SU-DHL-6 (cell line): Measurements from ENCODE around the gene SLAIN1.
"Not testable (repeated sequence)": the region's sequence is repeated elsewhere in the genome, so short reads cannot be mapped to it uniquely, and the experiment has no call there.

Source experiments
- H2AFZ ChIP-seq: fragments of 200-600 bp; sonication (generic); 2 replicates; pipeline ENCODE4 v1.6.1; 2014; ENCODE audit warnings: low read depth, mild to moderate bottlenecking, moderate library complexity, mixed read lengths, antibody characterized with exemption, low read length; ENCODE audit not compliant: severe bottlenecking
- H3F3A ChIP-seq: fragments of 200-600 bp; shearing (Covaris generic); 2 replicates; pipeline ENCODE4 v1.6.0; 2016; ENCODE audit warnings: antibody characterized with exemption, mild to moderate bottlenecking; ENCODE audit not compliant: insufficient read depth
- H3K27ac ChIP-seq: fragments of 200-600 bp; sonication (generic); 2 replicates; pipeline ENCODE4 v1.5.1; 2016; ENCODE audit warnings: low read depth, mild to moderate bottlenecking, low read length, moderate library complexity, mixed read lengths
- H3K27me3 ChIP-seq: fragments of 200-600 bp; sonication (generic), shearing (Covaris generic); 2 replicates; pipeline ENCODE4 v1.6.0; 2014; ENCODE audit warnings: mild to moderate bottlenecking, low read length
- H3K36me3 ChIP-seq: fragments of 200-600 bp; sonication (generic); 2 replicates; pipeline ENCODE4 v1.6.1; 2014; ENCODE audit warnings: mild to moderate bottlenecking, low read length, mixed read lengths
- H3K4me2 ChIP-seq: fragments of 300-600, 200-600 bp; shearing (Covaris generic), sonication (generic); 2 replicates; pipeline ENCODE4 v1.6.0; 2014; ENCODE audit warnings: low read length, low read depth, mild to moderate bottlenecking; ENCODE audit not compliant: poor library complexity, severe bottlenecking
- H3K4me3 ChIP-seq: fragments of 200-600 bp; sonication (generic); 2 replicates; pipeline ENCODE4 v1.5.1; 2014; ENCODE audit warnings: antibody characterized with exemption, low read length, mild to moderate bottlenecking, mixed read lengths; ENCODE audit not compliant: insufficient read depth, poor library complexity, severe bottlenecking
- H3K79me2 ChIP-seq: fragments of 200-600 bp; sonication (generic); 2 replicates; pipeline ENCODE4 v1.6.1; 2014; ENCODE audit warnings: mild to moderate bottlenecking, low read length, moderate library complexity; ENCODE audit not compliant: insufficient read depth
- H3K9ac ChIP-seq: fragments of 200-600 bp; sonication (generic); 2 replicates; pipeline ENCODE4 v1.7.0; 2014; ENCODE audit warnings: mild to moderate bottlenecking, low read length
- H3K9me2 ChIP-seq: fragments of 200-600 bp; sonication (generic); replicated peaks from 2 replicates; pipeline ENCODE4 v1.6.1; 2014; ENCODE audit warnings: low read length; ENCODE audit not compliant: insufficient read depth
- H3K9me3 ChIP-seq: fragments of 200-600 bp; sonication (generic); 2 replicates; pipeline ENCODE4 v1.6.1; 2014; ENCODE audit warnings: low read length, mixed read lengths; ENCODE audit not compliant: insufficient read depth
- H4K20me1 ChIP-seq: fragments of 200-600 bp; sonication (generic); 2 replicates; pipeline ENCODE4 v1.6.1; 2014; ENCODE audit warnings: low read depth, mild to moderate bottlenecking, antibody characterized with exemption, low read length, moderate library complexity, mixed read lengths
- EZH2phosphoT487 ChIP-seq: fragments of 200-600 bp; sonication (generic), shearing (Covaris generic); conservative IDR thresholded peaks from 2 replicates; pipeline ENCODE4 v1.6.1; 2018; ENCODE audit warnings: mild to moderate bottlenecking, antibody characterized with exemption, low read length, moderate library complexity, mixed read lengths
- TF ChIP-seq, protein P1 (sequence below): fragments of 200-600 bp; sonication (generic); IDR thresholded peaks from one replicate; pipeline ENCODE4 v1.5.1; 2017; ENCODE audit warnings: antibody characterized with exemption, mild to moderate bottlenecking, low read length, moderate library complexity; ENCODE audit not compliant: insufficient read depth, poor library complexity, severe bottlenecking

The SLAIN1 gene

DNA sequence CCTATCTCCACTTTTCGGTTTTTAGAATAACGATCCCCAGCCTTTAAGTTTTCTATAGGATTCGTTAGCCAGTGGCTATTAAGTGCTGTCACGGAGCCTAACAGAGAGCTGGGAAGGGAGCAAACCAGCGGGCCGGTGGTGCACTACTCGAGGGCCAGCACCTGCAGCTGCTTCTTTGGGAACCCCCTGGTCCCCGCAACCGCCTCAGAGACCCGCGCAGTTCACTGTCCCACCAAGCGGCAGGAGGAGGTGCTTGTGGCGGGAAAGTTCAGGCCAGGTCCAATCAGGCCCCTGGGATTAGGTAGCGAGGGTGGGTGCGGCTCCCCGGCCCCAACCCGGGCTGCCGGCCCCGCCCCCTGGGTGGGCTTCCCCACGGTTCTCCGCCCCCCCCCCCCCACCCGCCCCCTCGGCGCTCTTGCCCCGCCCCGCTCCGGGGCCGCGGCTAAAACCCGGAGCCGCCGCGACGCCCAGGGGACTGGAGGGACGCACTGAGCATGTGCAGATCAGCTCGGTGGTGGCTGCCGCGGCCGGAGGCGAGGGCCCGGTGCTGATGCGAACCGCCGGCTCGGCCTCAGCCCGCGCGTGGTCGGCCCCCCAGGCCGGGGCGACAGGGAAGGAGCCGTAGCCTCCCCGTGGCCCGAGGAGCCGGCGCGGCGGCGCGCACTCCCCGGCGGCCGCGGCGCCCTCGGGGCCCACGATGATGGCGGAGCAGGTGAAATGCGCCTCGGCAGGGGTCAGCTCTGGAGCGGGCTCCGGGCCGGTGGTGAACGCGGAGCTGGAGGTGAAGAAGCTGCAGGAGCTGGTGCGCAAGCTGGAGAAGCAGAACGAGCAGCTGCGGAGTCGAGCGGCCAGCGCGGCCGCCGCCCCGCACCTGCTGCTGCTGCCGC is at the start of gene SLAIN1:
Gene SLAIN1, plus strand, starts transcription at position 471 of the 887 bp plus-strand sequence. Its CDS starts 227 bp downstream, at position 698.
- peak within 1 kb of the TSS; percentile 87 for H3K4me2 ChIP-seq
- peaks cover 22% of the 10 kb centered on the region for H4K20me1 ChIP-seq
- H3K27me3 ChIP-seq = no peaks in the 10 kb centered on the region
- peak within 1 kb of the TSS; percentile 62 for H3K27ac ChIP-seq
- no peaks in the 10 kb centered on the region for H3K9me2 ChIP-seq
- H3K36me3 ChIP-seq = peaks cover 4% of the 10 kb centered on the region; the same call in 1 of the 2 replicates
- peak within 1 kb of the TSS; percentile 98 for H2AFZ ChIP-seq
- peak within 1 kb of the TSS; percentile 87 for H3K4me3 ChIP-seq
- no peak for TF ChIP-seq EZH2phosphoT487
- TF ChIP-seq, protein P1, sequence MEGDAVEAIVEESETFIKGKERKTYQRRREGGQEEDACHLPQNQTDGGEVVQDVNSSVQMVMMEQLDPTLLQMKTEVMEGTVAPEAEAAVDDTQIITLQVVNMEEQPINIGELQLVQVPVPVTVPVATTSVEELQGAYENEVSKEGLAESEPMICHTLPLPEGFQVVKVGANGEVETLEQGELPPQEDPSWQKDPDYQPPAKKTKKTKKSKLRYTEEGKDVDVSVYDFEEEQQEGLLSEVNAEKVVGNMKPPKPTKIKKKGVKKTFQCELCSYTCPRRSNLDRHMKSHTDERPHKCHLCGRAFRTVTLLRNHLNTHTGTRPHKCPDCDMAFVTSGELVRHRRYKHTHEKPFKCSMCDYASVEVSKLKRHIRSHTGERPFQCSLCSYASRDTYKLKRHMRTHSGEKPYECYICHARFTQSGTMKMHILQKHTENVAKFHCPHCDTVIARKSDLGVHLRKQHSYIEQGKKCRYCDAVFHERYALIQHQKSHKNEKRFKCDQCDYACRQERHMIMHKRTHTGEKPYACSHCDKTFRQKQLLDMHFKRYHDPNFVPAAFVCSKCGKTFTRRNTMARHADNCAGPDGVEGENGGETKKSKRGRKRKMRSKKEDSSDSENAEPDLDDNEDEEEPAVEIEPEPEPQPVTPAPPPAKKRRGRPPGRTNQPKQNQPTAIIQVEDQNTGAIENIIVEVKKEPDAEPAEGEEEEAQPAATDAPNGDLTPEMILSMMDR = no peak
- peak within 1 kb of the TSS; percentile 69 for H3K9ac ChIP-seq
- H3F3A ChIP-seq = peaks cover 12% of the 10 kb centered on the region; the same call in 1 of the 2 replicates
- peaks cover 27% of the 10 kb centered on the region; the same call in 1 of the 2 replicates for H3K79me2 ChIP-seq
- no peaks in the 10 kb centered on the region for H3K9me3 ChIP-seq

DNA sequence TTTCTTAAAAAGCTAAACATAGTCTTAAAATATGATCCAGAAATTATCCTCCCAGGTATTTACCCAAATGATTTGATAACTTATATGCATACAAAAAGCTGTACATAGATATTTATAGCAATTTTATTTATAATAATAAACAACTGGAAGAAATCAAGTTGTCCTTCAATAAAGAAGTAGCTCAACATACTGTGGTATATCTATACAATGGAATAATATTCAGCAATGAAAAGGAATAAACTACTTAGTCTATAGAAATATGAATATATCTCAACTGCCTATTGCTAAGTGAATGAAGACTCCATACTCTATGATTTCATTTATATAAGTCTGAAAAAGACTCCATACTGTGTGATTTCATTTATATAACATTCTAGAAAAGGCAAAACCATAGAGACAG is 47.1 kb upstream of the SLAIN1 start:
- H4K20me1 ChIP-seq = no peaks in the 10 kb centered on the region
- no peak for TF ChIP-seq EZH2phosphoT487
- TF ChIP-seq, protein P1 = no peak
- H3K27ac ChIP-seq = no peak overlapping the region
- H3K9me3 ChIP-seq = no peaks in the 10 kb centered on the region
- H3K9ac ChIP-seq = no peak overlapping the region
- no peak overlapping the region for H3K4me3 ChIP-seq
- no peaks in the 10 kb centered on the region for H3K79me2 ChIP-seq
- H3K36me3 ChIP-seq = no peaks in the 10 kb centered on the region
- no peaks in the 10 kb centered on the region for H3K27me3 ChIP-seq
- no peak overlapping the region for H2AFZ ChIP-seq
- no peak overlapping the region for H3K4me2 ChIP-seq
- H3F3A ChIP-seq = no peaks in the 10 kb centered on the region
- H3K9me2 ChIP-seq = no peaks in the 10 kb centered on the region

- no peak overlapping the region for H3K4me3 ChIP-seq
- no peaks in the 10 kb centered on the region for H3K79me2 ChIP-seq
- no peak overlapping the region for H3K9ac ChIP-seq
- H2AFZ ChIP-seq = no peak overlapping the region
- H3K4me2 ChIP-seq = no peak overlapping the region
- no peak for TF ChIP-seq EZH2phosphoT487
- TF ChIP-seq, protein P1 = no peak
- H3F3A ChIP-seq = no peaks in the 10 kb centered on the region
- H4K20me1 ChIP-seq = no peaks in the 10 kb centered on the region
- H3K9me3 ChIP-seq = no peaks in the 10 kb centered on the region
- H3K27me3 ChIP-seq = no peaks in the 10 kb centered on the region
- no peaks in the 10 kb centered on the region for H3K36me3 ChIP-seq
- H3K9me2 ChIP-seq = no peaks in the 10 kb centered on the region
- no peak overlapping the region for H3K27ac ChIP-seq
These were observed 44.2 kb upstream of the SLAIN1 start for GRCh38 chr13:77653301-77653700.

DNA sequence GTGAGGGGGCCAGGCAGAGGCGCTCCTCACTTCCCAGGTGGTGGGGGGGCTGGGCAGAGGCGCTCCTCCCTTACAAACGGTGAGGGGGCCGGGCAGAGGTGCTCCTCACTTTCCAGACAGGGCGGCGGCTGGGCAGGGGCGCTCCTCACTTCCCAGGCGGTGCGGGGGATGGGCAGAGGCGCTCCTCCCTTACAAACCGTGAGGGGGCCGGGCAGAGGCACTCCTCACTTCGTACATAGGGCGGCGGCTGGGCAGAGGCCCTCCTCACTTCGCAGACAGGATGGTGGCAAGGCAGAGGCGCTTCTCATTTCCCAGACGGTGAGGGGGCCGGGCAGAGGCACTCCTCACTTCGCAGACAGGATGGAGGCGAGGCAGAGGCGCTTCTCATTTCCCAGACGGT is 37.5 kb upstream of the SLAIN1 start:
- H3K27ac ChIP-seq, H3K36me3 ChIP-seq, H2AFZ ChIP-seq: not testable (repeated sequence)

More for the DNA sequence above, 37.5 kb upstream of the SLAIN1 start:
- H3K9me3 ChIP-seq, H3K9ac ChIP-seq, H3K79me2 ChIP-seq, H3K4me3 ChIP-seq, H3K27me3 ChIP-seq, H3K4me2 ChIP-seq, H4K20me1 ChIP-seq, H3F3A ChIP-seq, H3K9me2 ChIP-seq: not testable (repeated sequence)
